CD4-positive, alpha-beta T cell treated with Interleukin-12 subunit alpha and Interleukin-12 subunit beta, for 1 hour (primary cell): ENCODE data around the gene STT3A.
"Not testable (repeated sequence)": the region's sequence is repeated elsewhere in the genome, so short reads cannot be mapped to it uniquely, and the experiment has no call there.

Experiments
- DNase-seq: peaks from one replicate; pipeline ENCODE4 v3.0.0-alpha.2; 2020

STT3A gene

DNA sequence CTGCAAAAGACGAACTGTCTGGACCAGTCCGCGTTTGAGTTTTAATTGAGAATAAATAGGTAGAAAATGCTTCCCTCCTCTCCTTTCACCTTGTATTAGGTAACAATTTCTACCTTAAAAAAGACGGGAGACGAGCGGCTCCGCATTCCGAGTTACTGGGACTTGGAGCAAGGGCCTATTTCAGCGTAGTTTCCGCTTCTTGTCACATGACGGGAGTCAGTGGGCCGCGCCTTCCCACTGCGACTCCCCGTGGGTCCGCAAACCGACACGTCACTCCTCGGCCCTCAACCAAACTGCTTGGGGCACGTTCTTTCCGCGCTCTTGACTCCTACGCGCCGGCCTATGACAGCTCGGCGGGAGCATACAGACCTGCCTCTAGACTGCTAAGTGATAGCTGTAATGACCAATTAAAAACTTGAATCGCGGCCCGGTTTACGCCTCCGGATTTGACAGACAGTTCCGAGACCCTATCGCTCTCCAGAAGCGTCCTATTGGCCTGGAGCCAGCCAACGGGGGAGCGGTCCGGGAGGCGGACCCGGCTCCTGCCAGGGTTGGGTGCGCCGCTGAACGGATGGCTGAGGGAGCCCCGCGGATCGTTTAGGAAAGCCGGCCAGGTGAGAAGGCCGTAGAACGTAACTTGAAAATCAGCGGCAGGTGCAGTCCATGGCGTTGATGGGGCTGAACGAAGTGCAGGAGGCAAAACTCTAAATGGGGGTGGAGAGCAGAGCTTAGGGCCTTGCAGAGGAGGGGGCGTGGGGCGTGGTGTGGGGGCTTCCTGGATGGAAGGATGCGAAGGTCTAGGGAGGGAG lies at the start of gene STT3A:
TSS of gene STT3A (plus strand) at position 548 of the 809 bp plus-strand sequence. CDS start 3,064 bp downstream, outside the sequence.
- peak; percentile 99 for DNase-seq

DNA sequence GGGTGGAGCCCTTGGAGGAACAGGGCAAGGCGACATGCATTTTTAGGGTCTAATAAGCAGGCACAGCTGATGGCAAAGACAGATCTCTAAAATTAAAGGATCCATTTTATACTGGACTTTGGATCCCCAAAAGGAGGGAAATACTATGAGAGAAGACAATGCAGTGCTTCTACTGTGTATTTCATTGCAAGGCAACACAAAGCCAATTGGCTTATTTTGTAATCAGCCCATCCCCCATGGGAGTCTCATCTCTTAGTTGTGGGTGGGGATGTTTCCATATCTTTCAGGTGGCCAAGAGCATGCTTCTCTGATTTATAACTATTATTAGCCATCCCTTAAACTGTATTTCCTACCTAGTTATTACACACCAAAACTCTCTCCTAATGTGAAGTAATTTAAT lies 41.9 kb upstream of the STT3A start:
- no peak for DNase-seq

DNA sequence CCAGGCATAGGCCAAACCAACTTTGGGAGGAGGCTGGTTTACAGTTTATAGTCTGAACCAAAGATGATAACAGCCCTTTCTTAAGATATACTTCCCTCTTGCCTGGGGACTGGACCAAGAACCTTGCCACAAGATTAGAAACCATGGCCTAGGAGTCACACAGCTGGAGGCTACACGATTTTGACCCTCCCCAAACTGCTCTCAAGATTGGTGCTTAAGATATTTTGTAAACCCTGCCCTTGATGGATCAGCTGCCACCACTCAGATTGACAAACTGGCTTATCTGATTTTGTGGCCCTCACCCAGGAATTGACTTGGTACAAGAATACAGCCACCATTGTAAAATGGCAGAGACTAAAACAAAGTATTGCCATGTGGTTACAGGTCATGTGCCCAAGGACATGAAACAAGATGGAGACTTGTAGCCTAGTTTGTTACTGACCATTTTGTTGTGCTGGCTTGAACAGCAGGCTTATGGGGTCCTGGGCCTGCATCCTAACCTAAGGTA lies 40.8 kb upstream of the STT3A start:
- DNase-seq: no peak

DNA sequence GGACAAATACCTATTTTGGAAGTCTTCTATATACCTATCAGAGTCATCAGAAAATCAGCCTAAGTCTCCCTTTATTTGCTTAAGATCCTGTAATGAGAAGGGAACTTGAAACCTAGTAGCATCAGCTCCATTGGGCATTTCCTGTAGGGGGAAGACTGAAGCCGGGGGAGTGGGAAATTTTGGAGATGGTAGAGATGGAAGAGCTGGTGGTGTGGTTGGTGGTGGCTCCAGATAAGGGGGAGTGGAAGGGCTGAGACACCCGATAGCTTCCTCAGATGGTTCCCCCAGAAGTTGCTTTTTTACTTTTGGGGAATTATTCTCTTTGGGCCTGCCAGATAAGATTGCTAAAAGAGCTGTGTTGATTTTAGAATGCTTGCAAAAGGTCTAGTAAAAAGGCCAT lies 39.7 kb upstream of the STT3A start:
- no peak for DNase-seq

DNA sequence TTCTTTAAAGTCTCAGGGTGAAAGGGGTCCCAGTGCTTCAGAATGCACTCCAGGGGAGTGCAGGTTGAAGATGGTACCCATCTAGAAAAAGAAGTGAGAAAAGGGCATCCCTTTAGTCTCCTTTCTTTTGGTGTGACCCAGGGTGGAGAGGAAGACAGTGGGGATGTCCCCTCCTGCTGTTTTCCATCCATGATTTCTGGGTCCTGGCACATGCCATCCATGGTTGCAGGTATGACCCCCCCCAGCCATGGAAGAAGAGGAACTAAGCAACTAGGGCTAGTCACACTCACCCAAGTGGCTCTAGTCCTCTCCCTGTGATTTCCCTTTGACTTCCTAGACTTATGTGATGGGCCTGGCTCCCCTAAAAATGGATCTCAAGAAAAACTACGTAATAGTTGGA lies 39.3 kb upstream of the STT3A start:
- no peak for DNase-seq

DNA sequence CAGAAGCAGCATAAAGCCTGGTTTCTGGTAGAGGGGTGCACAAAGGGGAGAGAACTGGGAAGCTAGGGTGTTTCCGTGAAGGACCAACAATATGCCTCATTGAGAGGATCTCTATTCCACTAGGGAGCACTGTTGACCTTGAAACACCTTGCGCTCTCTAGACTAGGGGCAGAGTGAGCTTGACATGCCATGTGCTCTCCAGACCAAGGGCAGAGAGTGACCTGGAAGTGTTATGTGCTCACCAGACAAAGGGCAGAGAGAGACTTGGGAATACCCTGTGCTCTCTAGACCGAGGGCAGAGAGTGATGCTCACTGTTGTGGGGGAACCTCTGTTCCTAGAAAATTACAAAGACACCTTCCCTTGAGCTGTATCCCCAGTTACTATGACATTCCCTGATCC lies 38.6 kb upstream of the STT3A start:
- no peak for DNase-seq

DNA sequence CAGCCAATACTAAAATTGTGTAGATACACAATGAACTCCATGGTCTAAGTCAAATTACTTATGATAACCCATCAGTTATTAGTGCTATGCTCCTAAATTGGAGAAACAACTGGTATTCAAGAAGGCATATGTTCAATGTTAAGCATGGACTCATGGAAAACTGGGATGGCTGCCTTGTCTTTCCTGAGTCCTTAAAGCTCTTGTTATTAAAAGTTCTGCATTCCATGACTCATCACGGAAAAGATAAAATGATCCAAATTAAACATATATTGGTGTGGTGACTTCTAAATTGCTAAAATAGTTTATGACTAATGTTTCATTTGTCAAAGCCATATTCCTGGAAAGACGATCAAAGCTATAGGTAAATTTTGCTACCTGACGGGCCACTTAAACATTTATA lies 32.8 kb upstream of the STT3A start:
- DNase-seq: no peak

DNA sequence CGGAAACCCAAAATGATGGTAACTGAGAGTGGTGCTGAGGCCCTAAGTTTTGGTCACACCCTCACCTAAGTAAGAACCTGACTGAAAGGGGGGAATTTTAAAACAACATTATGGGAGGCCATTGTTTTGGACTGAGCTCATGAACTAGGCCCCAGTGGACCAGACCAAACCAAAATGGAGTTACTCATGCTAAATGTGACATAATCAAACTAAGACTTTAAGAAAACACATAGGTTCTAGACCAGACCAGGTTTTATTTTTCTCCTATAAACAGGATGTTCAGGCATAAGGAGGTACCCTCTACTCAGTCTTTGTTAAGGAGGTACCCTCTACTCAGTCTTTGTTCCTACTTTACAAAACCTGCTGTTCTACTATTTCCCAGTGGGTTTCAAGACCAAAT lies 30.7 kb upstream of the STT3A start:
- DNase-seq: no peak

DNA sequence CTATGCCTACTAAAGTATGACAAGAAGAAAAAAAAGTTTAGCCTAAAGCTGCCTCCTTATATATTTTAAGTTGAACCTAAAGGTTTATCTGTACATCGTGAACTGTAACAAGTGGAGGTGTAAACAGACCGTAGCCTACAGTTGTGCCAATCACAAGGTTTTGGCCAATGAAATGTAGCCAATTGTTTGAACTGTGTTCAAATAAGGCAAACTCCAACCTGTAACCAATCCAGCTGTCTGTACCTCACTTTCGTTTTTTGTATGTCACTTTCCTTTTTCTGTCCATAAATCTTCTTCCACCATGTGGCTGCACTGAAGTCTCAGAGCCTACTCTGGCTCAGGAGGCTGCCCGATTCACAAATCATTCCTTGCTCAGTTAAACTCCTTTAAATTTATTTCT lies 30.2 kb upstream of the STT3A start:
- DNase-seq: no peak

DNA sequence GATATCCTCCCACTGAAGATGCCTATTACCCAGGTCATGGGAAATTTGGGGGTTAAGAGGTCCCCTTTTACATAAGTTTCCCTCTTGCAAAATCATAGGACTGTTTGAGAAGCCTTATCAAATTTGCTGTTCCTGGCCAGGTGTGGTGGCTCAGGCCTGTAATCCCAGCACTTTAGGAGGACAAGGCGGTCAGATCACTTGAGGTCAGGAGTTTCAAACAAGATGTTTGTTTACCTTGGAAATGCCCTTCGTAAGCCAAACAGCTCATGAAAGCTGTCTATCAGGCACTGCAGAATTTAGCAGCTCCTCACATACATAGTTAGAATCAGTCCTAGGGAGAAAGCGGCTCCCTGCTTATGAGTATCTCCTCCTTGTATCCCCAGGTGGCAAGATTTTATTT lies 28.3 kb upstream of the STT3A start:
- no peak for DNase-seq

DNA sequence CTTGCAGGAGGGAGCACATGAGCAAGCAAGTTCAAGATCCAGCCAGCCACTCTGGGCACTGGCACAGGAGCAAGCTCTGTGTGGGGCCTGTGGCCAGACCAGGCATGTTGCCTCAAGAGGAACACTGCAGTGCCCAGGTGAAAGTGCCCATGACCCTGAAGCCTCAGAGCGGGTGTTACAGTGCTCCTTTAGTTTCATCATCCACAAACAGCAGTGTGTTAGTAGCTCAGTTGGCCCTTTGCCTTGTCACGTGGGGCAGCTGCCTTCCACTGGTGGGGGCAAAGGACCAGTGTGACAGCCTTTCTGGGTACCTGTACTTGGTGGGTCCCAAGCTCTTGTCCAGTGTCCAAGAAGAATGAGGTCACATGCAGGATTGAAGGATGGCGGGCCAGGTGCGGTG lies 26.4 kb upstream of the STT3A start:
- no peak for DNase-seq

DNA sequence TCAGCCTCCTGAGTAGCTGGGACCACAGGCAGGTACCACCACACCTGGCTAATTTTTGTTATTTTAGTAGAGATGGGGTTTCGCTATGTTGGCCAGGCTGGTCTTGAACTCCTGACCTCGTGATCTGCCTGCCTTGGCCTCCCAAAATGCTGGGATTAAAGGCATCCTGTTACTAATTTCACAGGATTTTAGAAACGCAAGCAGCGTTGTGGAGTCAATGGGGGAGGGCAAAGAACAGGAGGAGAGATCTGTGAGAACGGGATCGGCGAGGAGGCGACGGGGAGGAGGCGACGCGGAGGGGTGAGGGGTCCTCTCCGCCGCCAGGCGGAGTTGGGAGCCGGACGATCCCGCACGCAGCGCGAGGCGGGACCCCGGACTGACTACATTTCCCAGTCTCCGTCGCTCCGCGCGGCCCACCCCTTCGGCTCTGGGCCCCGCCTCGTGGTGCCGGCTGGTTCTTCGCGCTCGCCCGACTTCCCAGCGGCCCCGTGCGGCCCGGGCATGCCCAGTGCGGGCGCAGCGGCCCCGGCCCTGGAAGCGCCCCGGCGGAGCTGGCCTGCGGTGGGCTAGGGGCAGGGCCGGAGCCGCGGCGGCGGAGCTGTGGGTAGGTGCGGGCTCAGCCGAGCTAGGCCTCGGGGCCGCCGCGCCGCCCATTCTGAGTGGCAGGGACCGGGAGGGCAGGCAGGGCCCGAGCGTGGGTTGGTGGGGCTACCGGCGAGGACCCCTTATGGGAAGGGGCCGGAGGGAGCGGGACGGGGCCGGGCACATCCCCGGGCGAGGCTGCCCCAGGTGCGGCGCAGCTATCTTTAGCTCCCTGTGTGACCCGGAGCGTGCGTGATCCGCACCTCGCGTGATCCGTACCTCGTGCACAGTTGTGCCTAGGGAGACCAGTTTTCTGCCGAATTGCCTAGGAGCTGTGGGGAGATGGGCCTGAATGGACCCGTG lies 23.4 kb upstream of the STT3A start, which contains the start of gene EI24:
TSS of gene EI24 (plus strand) at position 508 of the 945 bp plus-strand sequence. CDS start 3,051 bp downstream, outside the sequence.
- peak; percentile 91 for DNase-seq

DNA sequence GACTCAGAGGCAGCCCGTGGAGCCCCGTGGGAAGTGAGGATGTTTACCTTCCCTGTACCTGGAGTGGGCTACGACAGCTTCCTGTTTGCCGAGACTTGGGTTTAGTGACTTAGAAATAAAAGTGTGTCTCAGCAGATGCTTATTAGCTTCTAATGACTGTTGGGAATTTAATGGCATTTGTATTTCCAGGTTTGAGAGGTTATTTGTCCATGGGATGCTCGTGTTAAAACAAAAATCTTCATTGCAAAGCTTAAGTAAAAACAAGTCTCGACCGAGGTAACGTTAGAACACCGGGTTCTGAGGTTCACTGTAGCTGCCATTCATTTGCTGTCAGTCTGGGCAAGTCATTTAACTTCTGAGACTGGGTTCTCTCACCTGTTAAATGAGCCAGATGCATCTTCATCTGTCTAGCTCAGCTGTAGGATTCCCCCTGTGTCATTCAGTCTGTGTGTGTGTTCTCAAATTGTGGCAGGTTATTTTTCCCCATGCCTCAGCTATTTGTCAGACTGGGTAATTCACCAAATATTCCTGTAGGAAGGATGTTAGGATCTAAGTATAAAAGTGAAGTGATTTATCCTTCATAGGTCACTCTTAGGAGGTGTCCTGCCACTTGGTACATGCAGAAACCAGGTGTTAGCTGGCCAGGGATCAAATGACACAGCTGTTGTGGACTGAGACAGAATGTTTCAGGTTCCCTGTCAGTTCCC lies 22.6 kb upstream of the STT3A start:
- DNase-seq: peak; percentile 21

DNA sequence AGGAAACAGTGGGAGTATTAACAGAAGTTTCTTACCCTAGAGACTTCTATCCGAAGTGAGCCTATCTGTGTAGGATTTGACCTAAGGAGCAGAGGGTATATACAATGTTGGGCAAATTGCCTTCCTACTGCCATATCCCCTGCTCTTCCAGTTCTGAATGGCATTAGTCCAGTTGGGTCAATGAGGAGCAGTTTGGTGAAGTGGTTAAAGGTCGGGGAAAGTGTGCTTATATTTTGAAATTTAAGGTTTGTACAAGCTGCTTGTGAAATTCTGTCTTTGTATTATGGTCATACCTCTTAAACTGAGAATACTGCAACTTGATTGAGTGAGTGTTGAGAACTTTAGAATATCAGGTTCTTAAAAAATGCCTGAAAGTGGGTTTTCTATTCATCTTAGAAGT lies 21.7 kb upstream of the STT3A start:
- DNase-seq: no peak

DNA sequence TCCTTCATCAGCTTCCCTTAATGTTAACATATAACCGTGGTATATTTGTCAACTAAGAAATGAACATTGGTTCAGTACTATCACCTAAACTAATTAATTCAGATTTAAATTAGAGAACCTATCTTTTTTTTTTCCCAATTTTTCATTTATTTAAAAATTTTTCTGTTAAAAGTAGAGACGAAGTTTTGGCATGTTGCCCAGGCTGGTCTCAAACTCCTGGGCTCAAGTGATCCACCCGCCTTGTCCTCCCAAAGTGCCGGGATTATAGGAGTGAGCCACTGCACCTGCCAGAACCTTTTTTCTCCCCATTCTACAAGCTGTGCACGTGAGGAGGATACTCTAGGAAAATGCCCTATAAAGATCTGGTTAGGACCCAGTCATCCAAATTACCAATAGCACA lies 19.7 kb upstream of the STT3A start:
- no peak for DNase-seq

DNA sequence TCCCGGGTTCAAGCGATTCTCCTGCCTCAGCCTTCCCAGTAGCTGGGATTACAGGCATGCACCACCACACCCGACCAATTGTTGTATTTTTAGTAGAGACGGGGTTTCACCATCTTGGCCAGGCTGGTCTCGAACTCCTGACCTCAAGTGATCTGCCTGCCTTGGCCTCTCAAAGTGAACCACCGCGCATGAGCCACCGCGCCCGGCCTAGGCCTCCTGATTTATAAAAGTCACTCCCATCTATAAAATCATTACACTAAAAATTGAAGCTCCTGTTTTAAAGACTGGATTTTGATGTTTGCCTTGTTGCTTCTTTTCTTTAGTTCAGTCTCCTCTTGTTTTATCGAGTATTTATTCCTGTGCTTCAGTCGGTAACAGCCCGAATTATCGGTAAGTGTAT lies 15.5 kb upstream of the STT3A start:
- not testable (repeated sequence) for DNase-seq

DNA sequence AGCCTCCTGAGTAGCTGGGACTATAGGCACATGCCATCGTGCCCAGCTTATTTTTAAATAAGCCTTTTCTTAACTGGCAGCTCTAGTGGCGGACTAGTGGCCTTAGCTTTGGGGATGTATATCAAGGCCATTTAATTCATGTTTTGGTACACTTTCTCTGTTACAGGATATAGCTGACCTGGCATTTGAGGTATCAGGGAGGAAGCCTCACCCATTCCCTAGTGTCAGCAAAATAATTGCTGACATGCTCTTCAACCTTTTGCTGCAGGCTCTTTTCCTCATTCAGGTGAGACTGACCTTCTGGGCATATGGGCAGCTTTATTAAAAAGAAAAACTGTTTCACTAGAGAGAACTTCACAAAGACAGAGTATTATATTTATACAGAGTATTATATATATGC lies 13.9 kb upstream of the STT3A start:
- DNase-seq: no peak

DNA sequence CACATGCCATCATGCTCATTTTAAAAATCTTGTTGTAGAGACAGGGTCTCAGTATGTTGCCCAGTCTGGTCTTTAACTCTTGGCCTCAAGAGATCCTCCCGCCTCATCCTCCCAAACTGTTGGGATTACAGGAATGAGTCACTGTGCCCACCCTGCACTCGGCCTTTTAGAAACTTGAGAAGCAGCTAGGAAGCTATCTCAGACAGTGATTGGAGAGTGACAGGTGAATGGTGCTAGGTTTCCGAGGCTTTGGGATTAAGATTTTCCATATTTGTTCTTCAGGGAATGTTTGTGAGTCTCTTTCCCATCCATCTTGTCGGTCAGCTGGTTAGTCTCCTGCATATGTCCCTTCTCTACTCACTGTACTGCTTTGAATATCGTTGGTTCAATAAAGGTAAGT lies 12.8 kb upstream of the STT3A start:
- DNase-seq: no peak

DNA sequence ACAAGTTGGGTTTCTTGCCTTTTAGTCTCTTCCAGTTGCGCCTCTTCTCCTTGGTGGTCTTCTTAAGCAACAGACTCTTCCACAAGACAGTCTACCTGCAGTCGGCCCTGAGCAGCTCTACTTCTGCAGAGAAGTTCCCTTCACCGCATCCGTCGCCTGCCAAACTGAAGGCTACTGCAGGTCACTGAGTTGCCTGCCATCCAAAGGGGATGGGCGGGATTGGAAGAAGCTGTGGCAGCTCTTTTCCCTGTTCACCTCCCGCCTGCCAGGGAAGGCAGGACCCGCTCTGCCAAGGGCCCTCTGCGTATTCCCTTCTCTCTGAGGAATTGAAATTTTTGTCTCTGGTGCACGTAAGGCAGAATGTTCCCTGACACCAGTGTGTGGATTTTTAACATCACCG lies 9.2 kb upstream of the STT3A start:
- DNase-seq: no peak

DNA sequence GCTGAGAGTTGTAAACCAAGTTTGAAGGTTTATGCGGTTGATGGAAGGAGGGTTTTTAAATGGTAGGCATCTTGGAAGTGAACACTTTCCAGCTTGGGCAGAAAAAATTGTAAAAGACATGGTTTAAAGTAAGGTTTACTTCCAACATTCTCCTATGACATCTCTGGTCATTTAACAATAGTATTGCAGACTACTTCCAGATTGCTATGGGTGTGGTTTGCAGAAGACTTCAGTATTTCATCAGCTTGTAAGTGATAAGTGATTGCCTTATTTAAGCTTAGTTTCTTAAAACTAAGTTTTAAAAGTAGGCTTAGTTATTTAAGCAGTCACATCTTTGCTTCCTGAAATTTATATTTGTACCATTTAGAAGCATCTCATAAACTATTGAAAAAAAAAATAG lies 7.2 kb upstream of the STT3A start:
- DNase-seq: no peak

DNA sequence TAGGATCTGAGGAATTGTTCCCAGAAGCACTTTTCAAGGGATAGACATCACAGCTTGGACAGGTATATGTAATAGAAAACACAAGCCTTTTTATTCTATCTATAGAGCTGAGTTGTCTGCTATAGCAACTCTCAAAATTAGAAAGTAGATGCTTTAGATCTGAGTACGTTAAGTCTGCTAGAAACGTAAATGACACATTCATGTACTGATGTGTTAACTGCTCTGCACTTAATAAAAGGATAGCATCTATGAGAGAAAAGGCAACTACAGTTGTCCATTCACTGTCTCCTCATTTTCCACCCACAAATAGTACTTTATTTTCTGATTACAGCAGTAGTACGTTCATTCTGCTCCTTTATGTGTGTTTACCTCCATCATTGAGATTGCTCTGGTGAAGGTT lies 6.0 kb upstream of the STT3A start:
- no peak for DNase-seq

DNA sequence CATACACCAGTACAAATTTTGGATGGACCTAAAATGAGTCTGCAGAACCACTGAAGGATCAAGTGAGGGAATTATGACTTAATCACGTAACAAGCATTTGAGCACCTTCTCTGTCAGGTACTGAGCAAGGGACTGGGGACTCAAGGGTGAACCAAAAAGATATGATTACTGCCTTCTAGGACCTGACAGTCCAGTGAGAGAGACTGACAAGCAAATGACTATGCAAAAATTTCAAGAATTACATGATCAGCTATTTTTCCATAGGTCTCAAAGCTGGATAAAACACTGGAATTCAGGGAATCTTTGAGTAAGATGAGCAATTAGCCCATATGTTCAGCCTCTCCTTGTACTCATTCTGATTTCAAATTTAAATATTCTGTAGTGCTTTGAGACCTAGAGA lies 5.2 kb upstream of the STT3A start:
- no peak for DNase-seq

DNA sequence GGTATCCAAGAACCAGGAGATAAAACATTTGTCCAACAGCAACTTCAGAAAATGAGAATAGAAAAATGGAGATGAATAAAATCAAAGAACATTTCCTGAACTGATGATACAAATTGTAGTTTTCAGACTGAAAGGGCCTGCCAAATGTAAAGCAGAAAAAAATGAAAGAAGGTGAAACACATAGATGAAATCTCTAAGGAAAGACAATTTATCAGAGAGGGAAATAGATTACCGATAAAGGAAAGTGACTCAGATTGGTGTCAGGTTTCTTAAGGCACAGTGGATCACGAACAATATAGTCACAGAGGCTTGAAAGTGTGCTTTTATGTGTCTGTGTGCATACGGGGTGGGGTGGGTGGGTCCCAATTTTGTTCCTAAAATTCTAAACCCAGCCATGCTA lies 4.1 kb upstream of the STT3A start:
- no peak for DNase-seq
